Neuron (in vitro differentiated cells): ENCODE measurements around the gene PAAF1.
A peak's percentile ranks its signal among the peaks of the same experiment; 100 is the strongest.

ENCODE experiments used
- H2AFZ ChIP-seq: one replicate; pipeline ENCODE4 v1.6.1; 2013; ENCODE audit warnings: low read depth, mild to moderate bottlenecking, inconsistent platforms, low read length, moderate library complexity
- H3K27me3 ChIP-seq: one replicate; pipeline ENCODE4 v1.6.1; 2013; ENCODE audit warnings: low read length; ENCODE audit not compliant: insufficient read depth
- H3K36me3 ChIP-seq: one replicate; pipeline ENCODE4 v1.6.1; 2013; ENCODE audit warnings: low read length; ENCODE audit not compliant: insufficient read depth
- H3K4me1 ChIP-seq: one replicate; pipeline ENCODE4 v1.6.1; 2013; ENCODE audit warnings: low read length; ENCODE audit not compliant: insufficient read depth
- H3K4me3 ChIP-seq: 2 replicates; pipeline ENCODE4 v1.5.1; 2013; ENCODE audit warnings: mild to moderate bottlenecking, low read length, moderate library complexity
- H3K9me3 ChIP-seq: one replicate; pipeline ENCODE4 v1.6.1; 2013; ENCODE audit warnings: low read length

The PAAF1 gene

GRCh38 chr11:73940801-73941570 lies 64.2 kb downstream of the PAAF1 start:
- H3K27me3 ChIP-seq = no peaks in the 10 kb centered on the region
- H3K4me1 ChIP-seq = no peaks in the 10 kb centered on the region
- H2AFZ ChIP-seq = no peak overlapping the region
- peaks cover 15% of the 10 kb centered on the region for H3K9me3 ChIP-seq
- H3K4me3 ChIP-seq = no peak overlapping the region
- H3K36me3 ChIP-seq = no peaks in the 10 kb centered on the region

GRCh38 chr11:73942010-73942409 lies 65.2 kb downstream of the PAAF1 start:
- Histone ChIP-seq H3K4me3 (no peak overlapping the region), H3K27me3 (no peaks in the 10 kb centered on the region), H3K9me3 (peaks cover 15% of the 10 kb centered on the region), H2AFZ (no peak overlapping the region), H3K4me1 (no peaks in the 10 kb centered on the region), H3K36me3 (no peaks in the 10 kb centered on the region)

- H3K9me3 ChIP-seq = peaks cover 6% of the 10 kb centered on the region
- H2AFZ ChIP-seq = no peak overlapping the region
- no peak overlapping the region for H3K4me3 ChIP-seq
Observed at GRCh38 chr11:73944085-73944484, 67.3 kb downstream of the PAAF1 start.

GRCh38 chr11:73944901-73945300 lies 68.1 kb downstream of the PAAF1 start:
- no peaks in the 10 kb centered on the region for H3K27me3 ChIP-seq
- H2AFZ ChIP-seq = no peak overlapping the region
- no peaks in the 10 kb centered on the region for H3K36me3 ChIP-seq
- no peaks in the 10 kb centered on the region for H3K4me1 ChIP-seq
- no peak overlapping the region for H3K4me3 ChIP-seq
- H3K9me3 ChIP-seq = peaks cover 5% of the 10 kb centered on the region

More at GRCh38 chr11:73944085-73944484, 67.3 kb downstream of the PAAF1 start:
- H3K4me1 ChIP-seq = no peaks in the 10 kb centered on the region
- H3K36me3 ChIP-seq = no peaks in the 10 kb centered on the region
- no peaks in the 10 kb centered on the region for H3K27me3 ChIP-seq

- Histone ChIP-seq H3K9me3 (peaks cover 5% of the 10 kb centered on the region), H3K4me1 (no peaks in the 10 kb centered on the region), H3K4me3 (no peak overlapping the region), H3K27me3 (no peaks in the 10 kb centered on the region), H2AFZ (no peak overlapping the region), H3K36me3 (no peaks in the 10 kb centered on the region)
Observed at GRCh38 chr11:73945396-73945795, 68.6 kb downstream of the PAAF1 start.

- Histone ChIP-seq H2AFZ (no peak overlapping the region), H3K4me1 (peaks cover 3% of the 10 kb centered on the region), H3K36me3 (no peaks in the 10 kb centered on the region), H3K27me3 (no peaks in the 10 kb centered on the region), H3K4me3 (no peak overlapping the region), H3K9me3 (no peaks in the 10 kb centered on the region)
Observed at GRCh38 chr11:73946798-73947458, 70.1 kb downstream of the PAAF1 start.

GRCh38 chr11:73949246-73949645 lies 72.4 kb downstream of the PAAF1 start:
- Histone ChIP-seq H2AFZ (no peak overlapping the region), H3K36me3 (no peaks in the 10 kb centered on the region), H3K27me3 (no peaks in the 10 kb centered on the region), H3K4me1 (peaks cover 3% of the 10 kb centered on the region), H3K4me3 (no peak overlapping the region), H3K9me3 (no peaks in the 10 kb centered on the region)

- Histone ChIP-seq H3K9me3 (no peaks in the 10 kb centered on the region), H3K4me1 (peaks cover 3% of the 10 kb centered on the region), H3K36me3 (no peaks in the 10 kb centered on the region), H3K27me3 (no peaks in the 10 kb centered on the region), H2AFZ (no peak overlapping the region), H3K4me3 (no peak overlapping the region)
Observed at GRCh38 chr11:73949912-73950311, 73.1 kb downstream of the PAAF1 start.

GRCh38 chr11:73950869-73951710 lies 74.3 kb downstream of the PAAF1 start, which contains the start of gene DNAJB13:
Gene DNAJB13 (plus strand): TSS chr11:73951026. CDS start chr11:73951070, 44 bp downstream.
- H3K27me3 ChIP-seq = no peaks in the 10 kb centered on the region
- peak within 1 kb of the TSS; percentile 19 for H2AFZ ChIP-seq
- H3K9me3 ChIP-seq = no peaks in the 10 kb centered on the region
- no peaks in the 10 kb centered on the region for H3K36me3 ChIP-seq
- H3K4me3 ChIP-seq = peak within 1 kb of the TSS; percentile 7
- H3K4me1 ChIP-seq = peaks cover 6% of the 10 kb centered on the region

- Histone ChIP-seq H3K4me3 (no peak overlapping the region), H2AFZ (no peak overlapping the region), H3K36me3 (no peaks in the 10 kb centered on the region), H3K9me3 (no peaks in the 10 kb centered on the region), H3K4me1 (peaks cover 9% of the 10 kb centered on the region), H3K27me3 (no peaks in the 10 kb centered on the region)
Observed at GRCh38 chr11:73951797-73952196, 75.0 kb downstream of the PAAF1 start.

GRCh38 chr11:73956876-73957653 lies 80.3 kb downstream of the PAAF1 start:
- no peaks in the 10 kb centered on the region for H3K9me3 ChIP-seq
- peaks cover 6% of the 10 kb centered on the region for H3K4me1 ChIP-seq
- H2AFZ ChIP-seq = no peak overlapping the region
- no peaks in the 10 kb centered on the region for H3K36me3 ChIP-seq
- H3K27me3 ChIP-seq = no peaks in the 10 kb centered on the region
- H3K4me3 ChIP-seq = no peak overlapping the region

GRCh38 chr11:73957654-73958361 lies 81.0 kb downstream of the PAAF1 start:
- no peak overlapping the region for H3K4me3 ChIP-seq
- H3K4me1 ChIP-seq = peaks cover 6% of the 10 kb centered on the region
- H3K27me3 ChIP-seq = no peaks in the 10 kb centered on the region
- H3K36me3 ChIP-seq = no peaks in the 10 kb centered on the region
- H3K9me3 ChIP-seq = no peaks in the 10 kb centered on the region
- no peak overlapping the region for H2AFZ ChIP-seq
